Stimulated activated CD8-positive, alpha-beta memory T cell treated with anti-CD3 and anti-CD28 coated beads, Interleukin-7, amount 100 ng/mL, for 1 hour (primary cell): ENCODE data around the gene ZNF768.

ENCODE experiments used
- DNase-seq, 2 donors: peaks; one replicate each; pipeline ENCODE4 v3.0.0-alpha.2; 2020; ENCODE audit warnings: low read depth in 2 of 2

The ZNF768 gene

DNA sequence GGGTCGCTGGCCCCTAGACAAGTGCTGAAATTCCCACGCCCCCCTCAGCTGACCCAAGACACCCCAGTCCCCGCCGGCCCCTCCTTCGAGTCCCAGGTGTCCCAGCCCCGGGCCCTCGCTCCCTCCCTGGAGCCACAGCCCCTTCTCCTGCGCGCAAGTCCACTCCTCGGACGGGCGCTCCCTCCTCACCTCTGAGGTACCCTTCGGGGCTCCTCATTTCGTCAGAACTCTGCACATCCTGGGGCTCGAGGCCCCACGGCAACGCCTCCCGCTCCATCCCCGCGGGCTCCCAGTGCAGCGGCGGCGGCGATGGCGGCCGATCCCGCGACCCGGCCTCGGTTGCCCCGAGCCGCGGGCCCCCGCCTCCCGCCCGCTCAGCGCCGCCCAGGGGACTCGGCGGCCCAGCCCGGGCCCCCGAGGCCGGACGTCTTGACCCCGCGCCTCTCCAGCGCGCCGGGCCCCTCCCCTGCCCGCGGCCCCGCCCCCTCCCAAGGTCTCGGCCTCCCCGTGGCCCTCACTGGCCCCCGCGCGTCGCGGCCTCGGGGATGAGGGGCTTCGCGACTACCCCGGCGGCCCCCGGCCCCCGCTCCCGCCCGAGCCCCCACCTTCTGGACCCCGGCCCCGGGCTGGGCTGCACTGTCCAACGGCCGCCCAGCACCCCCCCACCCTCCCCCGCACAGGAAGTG, at the start of gene ZNF768:
Gene ZNF768 (minus strand): TSS at position 430 of the 686 bp plus-strand sequence. CDS start 153 bp downstream, at position 277.
- no peak for DNase-seq

DNA sequence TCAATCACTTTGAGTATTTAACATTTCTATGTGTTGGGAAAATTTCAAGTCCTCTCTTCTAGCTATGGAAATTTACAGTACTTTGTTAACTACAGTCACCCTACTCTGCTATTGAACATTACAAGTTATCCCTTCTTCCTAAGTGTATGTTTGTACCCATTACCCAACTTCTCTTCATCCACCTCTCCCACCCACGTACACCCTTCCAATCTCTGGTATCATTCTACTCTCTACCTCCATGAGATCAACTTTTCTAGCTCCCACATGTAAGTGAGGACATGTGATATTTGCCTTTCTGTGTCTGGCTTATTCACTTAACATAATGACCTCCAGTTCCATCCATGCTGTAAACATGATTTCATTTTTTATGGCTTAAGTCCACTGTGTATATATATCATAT, 48.3 kb upstream of the ZNF768 start:
- no peak for DNase-seq

DNA sequence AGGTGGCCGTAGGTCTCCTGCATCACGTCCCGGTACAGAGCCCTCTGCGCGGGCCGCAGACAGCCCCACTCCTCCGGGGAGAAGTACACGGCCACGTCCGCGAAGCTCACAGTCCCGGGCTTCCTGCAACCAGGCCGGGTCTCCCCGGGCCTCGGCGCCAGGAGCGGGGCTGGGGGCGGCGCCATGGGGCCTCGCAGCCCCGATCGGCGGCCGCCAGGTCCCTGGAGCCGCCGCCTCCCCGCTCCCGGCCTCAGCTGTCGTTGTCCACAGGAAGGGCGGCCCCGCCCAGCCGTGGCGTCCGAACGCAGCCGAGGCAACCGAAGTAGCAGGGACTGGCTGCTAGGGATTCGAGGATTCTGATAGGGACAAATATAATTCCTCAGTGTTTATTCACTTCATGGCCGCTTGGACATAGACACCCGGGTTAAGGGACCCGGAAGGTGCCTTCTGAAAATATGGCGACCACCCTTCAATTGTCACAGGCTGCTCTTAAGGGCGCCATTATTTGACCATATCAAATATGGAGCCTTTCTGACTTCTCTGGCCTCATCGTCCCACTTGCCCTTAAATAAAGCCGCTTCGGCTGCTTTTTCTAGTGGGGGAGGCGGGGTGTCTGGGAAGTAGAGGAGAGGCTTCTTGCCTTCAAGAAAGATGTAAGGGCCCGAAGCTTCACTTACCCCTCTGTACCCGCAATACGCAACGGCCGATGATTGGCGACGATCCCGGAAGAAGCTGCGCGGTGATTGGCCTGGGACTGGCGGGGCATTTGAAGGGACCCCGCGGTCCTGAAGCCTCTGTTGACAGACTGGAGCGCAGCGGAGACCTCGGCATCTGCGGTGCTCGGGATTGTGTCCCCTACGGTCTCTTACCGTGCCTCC, 45.3 kb upstream of the ZNF768 start, which contains the start of gene ZNF688:
Gene ZNF688 (minus strand): TSS at position 270 of the 878 bp plus-strand sequence. CDS start 85 bp downstream, at position 185.
- DNase-seq: peak; percentile 78 to 83

DNA sequence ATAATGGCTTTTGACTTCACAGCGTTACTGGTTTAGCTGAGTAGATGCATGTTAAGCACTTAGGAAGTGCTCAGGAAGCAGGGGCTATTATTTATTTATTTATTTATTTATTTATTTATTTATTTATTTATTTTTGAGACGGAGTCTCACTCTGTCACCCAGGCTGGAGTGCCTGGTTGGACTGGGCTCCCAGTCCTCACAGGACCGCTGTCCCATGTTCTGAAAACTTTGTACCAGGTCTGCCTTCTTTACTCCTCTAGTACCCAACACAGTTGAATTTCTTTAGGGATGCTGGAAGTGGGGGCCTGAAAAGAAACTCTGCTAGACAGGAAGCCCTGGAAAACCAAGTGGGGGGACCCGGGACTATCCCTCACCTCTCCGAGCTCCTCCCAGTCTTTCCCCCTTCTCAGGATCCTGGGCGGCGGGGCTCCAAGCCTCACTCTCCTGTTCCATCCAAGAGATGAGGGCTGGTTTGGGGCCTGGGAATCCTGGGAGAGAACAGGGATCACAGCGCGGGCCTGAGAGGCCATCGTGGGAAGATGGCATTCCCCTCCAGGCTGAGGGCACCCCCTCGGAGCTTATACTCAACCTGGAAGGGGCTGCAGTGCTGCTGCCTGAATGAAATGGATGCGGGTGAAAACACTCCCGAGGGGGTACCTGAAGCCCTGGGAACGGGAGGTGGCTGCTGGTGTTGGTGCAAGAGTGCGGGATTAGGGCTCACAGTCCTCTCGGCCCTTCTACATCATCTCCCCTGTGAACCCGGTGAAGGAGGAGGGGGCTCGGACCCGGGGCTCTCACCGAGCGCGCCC, 44.5 kb upstream of the ZNF768 start:
- no peak for DNase-seq

DNA sequence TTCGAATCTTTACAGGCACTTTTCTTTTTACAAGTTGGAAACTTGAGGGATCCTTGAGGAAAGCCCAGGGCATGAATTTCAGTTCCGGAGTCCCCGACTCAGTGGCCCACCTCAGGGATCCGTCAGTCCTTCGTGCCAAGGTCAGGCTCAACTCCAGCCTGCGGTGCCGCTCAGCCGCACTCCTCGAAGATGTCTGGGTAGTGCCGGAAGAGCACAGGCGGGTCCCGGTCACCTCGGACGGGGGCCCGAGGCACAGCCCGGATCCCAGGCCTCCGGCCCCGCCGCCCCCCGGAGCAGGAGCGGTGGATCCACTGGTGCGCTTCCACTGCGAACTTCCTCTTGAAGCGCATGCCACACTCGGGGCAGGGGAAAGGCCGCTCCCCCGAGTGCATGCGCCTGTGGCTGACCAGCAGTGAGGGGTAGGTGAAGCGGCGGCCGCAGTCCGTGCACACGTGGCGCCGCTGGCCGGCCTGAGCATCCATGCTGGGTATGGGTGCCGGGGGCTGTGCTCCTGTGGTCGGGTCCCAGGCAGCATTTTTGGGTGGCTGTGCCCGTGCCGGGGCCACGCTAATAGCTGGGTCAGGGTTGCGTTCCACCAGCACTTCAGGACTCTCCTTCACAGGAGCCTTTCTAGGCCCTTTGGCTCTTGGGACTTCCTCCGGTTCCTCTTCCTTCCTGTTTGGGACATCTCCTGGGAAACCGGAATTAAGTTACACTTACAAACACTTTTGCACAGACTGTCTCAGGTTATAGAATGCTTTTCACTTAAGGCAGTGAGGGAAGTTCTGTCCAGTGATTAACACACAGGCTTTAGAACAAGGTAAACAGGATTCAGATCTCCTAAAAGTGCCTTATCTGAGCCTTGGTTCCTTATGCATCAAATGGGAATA, 43.6 kb upstream of the ZNF768 start:
- no peak for DNase-seq

DNA sequence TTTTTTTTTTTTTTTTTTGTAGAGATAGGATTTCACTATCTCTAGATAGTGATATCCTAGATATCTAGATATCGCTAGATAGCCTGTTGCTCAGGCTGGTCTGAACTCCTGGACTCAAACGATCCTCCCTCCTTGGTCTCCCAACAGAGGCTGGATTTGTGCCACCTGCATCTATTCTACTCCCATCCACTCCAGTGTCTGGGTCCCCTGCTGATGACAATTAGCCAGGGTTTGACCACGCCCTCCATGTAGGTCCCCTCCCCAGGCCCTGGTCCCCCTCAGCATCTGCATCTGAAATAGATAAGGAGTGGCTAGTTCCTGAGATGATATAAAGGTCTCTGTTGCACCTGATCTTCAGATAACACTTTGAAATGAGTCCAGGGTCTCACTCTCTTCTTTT, 42.9 kb upstream of the ZNF768 start:
- DNase-seq: no peak

DNA sequence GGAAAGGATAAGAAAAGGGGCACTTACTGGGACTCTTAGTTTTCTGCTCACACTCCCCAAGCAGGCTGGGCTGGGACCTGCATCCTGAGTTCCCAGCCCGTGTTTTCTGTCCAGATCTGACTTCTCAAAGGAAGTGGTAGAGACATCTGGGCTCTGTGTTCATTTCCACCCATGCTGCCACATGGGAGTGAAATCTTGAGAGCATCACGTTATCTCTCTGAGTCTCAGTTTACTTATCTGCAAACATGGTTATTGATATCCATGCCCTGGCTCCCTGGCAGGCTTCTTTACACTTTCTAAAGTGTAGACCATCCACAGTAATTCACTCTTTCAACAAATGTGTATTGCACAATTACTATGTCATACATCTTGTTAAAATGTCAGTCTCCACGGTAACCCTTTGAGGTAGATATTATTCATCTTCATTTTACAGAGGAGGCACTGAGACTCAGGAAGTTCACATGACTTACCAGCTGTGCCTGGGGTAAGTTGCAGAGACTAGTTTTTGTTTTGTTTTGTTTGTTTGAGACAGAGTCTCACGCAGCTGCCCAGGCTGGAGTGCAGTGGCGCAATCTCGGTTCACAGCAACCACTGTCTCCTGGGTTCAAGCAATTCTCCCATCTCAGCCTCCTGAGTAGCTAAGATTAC, 41.7 kb upstream of the ZNF768 start:
- no peak for DNase-seq

DNA sequence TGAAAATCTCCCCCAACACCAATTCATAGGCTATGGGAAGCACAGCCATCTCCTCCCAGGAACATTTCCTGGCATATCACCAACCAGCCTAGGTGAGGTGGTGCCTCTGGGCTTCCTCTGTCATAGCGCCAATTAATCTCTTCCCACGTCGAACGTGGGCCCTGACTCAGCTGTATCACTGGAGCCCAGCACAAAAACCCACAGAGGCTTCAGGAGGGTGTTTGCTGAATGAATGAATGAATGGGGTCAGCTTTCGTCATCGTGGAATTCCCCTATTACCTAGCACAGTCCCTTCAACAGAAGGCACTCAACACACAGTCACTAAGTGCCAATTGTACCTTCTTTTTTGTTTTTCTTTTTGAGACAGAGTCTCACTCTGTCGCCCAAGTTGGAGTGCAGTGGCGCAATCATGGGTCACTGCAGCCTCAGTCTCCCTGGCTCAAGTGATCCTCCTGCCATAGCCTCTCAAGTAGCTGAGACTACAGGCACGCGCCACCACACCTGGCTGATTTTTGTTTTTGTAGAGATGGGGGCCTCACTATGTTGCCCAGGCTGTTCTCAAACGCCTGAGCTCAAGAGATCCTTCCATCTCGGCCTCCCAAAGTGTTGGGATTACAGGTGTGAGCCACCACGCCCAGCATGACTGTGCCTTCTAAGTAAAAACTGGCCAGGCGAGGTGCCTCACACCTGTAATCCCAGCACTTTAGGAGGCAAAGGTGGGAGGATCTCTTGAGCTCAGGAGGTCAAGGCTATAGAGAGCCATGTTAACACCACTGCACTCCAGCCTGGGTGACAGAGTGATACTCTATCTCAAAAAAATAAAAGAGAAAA, 41.0 kb upstream of the ZNF768 start:
- DNase-seq: no peak

DNA sequence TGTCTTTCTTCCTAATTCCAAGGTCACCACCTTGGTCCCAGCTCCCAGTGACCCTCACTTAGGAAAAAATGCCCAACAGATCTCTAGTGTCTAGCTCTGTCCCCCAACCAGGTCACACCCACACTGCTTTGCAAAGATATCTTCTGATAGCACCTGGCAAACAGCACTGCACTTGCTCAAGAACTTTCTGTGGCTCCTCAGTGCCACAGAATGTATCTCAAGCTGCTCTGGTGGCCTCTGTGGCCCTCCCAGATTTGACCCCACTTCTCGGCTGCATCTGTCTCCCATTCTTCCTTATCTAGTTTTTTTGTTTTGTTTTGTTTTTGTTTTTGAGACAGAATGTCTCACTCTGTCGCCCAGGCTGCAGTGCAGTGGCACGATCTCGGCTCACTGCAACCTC, 40.2 kb upstream of the ZNF768 start:
- DNase-seq: no peak

DNA sequence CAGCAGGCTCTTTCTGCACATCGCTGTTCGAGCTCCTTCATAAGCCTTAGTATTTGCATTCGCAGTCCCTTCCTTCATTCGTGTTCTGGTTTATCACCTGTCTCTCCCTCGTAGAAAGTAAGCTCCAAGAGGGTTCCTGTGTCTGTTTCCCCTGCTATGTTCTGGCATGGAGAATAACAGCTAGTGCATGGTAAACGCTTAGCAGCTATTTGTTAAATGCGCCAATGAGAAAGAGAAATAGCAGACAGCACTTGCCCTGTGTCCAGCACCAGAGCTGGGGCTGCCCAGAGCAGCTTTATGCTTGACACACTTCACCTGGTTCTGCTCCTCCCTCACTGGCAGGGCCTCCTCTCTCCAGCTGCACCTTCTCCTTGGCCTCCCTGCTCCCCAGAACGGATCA, 39.6 kb upstream of the ZNF768 start:
- DNase-seq: no peak

DNA sequence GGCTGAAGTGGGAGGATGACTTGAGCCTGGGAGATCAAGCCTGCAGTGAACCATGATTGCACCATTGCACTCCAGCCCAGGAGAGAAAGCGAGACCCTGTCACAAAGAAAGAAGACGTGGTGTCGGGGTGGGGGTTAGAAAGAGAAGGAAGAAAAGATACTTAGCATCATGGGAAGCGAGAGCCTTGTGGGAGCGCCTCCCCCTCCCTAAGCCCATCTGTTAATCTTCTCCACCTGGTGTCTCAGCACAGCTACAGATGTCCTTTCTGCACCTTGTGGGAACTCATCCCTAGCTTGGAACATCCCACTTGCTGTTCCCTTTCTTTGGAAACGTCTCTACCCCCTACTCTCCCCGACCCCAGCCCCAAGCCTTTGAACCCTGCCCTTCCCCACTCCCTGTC, 39.2 kb upstream of the ZNF768 start:
- DNase-seq: no peak

DNA sequence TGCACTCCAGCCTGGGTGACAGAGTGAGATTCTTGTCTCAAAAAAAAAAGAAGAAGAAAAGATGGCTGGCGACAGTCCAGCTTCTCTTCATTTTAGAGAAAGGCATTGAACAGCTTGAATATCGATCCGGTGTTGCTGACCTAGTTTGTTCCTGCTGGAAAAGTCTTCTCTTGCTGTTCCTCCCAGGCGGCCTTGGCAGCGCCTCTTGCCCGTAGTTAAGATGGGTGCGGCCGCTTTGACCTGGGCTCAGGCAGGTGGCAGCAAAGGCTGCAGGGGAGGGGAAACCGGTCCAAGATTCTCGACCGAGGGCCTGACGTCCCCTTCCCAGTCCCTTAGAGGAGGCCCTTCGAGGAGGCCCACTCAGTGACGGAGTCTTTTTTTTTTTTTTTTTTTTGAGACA, 35.7 kb upstream of the ZNF768 start:
- DNase-seq: no peak

DNA sequence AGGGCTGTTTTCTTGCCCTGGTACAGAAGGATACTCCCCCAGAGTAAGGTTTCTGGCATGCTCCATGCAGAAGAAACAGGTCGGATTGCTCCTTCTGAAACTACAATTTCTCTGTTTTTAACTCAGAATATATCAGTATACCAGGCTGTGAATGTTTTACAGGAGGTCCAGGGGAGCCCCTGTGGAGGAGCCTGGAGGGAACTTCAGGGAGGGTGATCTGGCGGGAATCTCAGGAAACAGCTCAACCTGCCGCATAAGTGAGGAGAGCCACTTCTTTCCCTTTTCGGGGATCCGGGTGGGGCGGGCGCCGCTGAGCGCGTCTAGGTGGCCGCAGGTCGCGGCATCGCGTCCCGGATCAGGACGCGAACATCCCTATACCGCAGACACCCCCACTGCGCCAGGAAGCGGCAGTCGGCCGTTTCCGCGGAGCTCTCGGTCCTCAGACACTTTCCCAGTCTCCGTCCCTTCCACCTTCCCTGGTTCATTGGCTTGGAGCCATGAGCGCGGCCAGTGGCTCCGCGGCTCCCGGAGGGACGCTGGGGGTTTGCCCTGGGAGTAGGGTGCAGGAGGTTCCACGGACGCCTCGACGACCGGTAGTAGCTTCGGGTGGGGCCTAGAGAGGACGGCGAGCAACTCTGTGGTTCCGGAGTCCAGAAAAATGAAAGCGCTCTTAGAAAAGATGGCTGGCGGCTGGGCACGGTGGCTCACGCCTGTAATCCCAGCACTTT, 34.9 kb upstream of the ZNF768 start:
- no peak for DNase-seq

DNA sequence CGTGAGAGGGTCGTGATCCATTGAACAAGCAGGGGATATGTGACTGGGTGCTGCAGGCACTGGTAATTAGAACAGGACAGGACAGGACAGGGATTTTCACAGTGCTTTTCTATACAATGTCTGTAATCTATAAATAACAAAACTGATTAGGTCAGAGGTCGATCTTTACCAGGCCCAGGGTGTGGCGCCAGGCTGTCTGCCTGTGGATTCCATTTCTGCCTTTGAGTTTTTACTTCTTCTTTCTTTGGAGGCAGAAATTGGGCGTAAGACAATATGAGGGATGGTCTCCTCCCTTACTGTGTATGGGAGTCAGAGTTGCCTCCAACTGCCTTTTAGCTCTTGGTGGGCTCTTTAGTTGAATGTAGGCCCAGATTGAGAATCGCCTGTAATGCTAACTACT, 33.3 kb upstream of the ZNF768 start:
- DNase-seq: no peak

DNA sequence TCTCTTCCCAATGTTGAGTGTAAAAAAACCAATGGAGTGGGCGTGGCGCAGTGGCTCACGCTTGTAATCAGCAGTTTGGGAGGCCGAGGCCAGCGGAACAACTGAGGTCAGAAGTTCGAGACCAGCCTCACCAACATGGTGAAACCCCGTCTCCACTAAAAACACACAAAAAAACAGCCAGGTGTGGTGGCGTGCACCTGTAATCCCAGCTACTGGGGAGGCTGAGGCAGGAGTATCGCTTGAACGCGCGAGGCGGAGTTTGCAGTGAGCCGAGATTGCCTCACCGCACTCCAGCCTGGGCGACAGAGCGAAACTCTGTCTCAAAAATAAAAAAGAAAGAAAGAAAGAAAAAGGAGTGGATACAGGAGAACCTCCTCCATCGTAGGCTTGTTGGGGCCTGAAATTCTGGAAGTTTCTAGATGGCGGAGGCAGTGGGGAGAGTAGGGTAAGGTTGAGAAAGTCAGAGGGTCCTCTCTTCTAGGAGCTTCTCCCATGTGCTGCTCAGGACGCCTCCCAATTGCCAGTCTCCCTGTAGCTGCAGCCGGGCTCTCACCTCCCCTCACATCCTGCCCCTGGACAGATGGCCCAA, 32.5 kb upstream of the ZNF768 start:
- DNase-seq: no peak

DNA sequence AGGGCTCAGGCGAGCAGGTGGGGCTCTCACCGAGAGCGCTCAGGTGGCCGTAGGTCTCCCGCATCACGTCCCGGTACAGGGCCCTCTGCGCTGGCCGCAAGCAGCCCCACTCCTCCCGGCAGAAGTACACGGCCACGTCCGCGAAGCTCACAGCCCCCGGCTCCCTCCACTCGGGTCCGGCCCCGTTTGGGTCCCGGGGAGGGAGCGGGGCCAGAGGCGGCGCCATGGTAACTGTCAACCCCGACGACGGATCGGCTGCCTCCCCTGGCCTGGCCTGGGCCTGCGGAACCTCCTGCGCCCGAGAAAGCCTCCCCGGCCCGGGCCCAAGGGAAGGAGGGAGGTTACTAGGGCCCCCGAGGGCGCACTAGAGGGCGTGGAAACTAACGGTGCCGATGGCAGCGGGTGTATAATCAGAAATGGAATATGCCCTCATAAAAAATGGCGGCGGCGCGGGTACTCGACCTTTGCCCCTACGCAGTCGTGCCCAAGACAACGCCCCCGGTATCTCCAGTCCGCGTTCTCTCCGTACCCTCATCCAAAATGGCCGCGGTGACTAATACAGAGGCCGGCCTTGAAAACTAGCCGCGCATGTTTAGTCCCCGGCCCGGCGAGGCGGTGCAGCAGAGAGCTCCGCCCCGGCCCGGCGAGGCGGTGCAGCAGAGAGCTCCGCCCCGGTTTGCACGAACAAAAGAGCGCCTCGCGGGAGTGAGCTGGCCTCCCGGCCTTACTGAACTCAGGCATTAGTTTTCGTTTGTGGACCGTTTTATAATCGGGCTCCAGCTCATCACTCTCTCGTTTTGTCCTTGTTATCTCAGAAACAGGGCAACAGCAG, 31.8 kb upstream of the ZNF768 start, which contains the start of gene ZNF764:
Gene ZNF764 (minus strand): TSS at position 418 of the 832 bp plus-strand sequence. CDS start 192 bp downstream, at position 226.
- peak; percentile 89 for DNase-seq

DNA sequence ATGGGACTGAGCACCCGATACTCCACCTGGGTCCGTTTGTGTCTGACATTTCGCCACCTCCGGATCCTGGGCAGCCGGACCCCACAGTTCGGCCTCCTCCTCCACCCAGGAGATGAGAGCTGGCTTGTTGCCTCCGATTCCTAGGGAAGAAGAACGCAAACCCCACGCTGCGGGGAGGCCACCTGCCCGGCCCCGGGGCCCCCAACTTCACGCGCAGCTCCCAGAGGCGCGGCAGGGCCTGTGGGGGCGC, 31.3 kb upstream of the ZNF768 start:
- DNase-seq: no peak

DNA sequence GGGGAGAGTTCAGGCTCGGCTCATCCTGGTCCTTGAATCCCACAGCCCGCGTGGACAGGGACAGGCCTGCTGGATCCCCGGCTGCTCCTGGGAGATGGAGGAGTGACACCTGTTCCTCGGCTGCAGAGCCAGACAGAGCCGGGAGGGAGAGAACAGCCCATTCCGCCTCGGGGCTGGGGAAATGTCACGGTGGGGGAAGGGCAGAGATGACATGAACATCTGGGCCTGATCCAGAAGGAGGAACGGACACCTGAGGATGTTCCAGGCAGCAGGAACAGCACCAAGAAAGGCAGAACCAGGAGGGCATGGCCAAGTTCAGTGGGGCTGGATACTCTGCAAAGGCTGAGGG, 29.7 kb upstream of the ZNF768 start:
- no peak for DNase-seq
